ENCODE results near the gene ATF6. TPM values are rescaled to one million over a fixed set of nuclear protein-coding genes. Genes with fewer than 3 reads are reported as not detected.
A peak's percentile ranks its signal among the peaks of the same experiment; 100 is the strongest.
"Not testable (repeated sequence)": the region's sequence is repeated elsewhere in the genome, so short reads cannot be mapped to it uniquely, and the experiment has no call there.

Gene ATF6
- total and polyA plus RNA-seq, 3 donors from 2014 or later: 22.6 to 38.2 (median 38.0) TPM

DNA sequence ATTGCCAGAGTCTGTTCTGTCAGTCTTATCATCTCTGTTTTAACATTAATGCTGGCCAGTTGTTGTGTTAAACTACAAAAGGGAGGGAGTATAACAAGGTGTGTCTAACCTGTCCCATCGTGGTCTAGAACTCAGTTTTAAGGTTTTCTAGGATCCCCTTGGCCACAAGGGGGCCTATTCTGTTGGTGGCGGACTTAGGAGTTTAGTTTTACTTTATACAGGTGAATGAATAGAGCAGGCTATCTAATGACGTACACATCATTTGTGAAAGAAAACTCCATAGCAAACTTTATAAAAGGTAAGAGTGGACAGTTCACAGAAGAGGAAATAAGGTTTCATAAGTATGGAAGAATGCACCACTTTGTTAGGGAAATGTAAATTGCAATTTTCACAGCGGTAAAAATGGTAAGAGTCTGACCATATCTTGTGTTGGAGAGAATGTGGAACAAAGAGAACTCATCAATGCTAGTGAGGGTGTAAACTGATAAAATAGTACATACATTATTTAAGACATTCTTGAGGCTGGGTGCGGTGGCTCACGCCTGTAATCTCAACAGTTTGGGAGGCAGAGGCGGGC is 2.5 kb upstream of the ATF6 start:
- Histone ChIP-seq H3K27me3 (no peaks in the 10 kb centered on the region), H3K9me3 (no peaks in the 10 kb centered on the region), H3K36me3 (ENCODE audit: low read depth, missing control alignments) (no peaks in the 10 kb centered on the region), H3K27ac (peak overlapping the region in 1 of 2 donors; percentile 18), H3K4me3 (no peak overlapping the region), H3K4me1 (peaks cover 11% of the 10 kb centered on the region)
- DNase-seq: no peak
- 76 to 81% methylated on average over 7 of the region's 7 CpGs for WGBS, 2 donors
- intact Hi-C loops (cut with DNase I; ENCODE audit: low total_unique reads): no loop called here
- TF ChIP-seq, protein P1, sequence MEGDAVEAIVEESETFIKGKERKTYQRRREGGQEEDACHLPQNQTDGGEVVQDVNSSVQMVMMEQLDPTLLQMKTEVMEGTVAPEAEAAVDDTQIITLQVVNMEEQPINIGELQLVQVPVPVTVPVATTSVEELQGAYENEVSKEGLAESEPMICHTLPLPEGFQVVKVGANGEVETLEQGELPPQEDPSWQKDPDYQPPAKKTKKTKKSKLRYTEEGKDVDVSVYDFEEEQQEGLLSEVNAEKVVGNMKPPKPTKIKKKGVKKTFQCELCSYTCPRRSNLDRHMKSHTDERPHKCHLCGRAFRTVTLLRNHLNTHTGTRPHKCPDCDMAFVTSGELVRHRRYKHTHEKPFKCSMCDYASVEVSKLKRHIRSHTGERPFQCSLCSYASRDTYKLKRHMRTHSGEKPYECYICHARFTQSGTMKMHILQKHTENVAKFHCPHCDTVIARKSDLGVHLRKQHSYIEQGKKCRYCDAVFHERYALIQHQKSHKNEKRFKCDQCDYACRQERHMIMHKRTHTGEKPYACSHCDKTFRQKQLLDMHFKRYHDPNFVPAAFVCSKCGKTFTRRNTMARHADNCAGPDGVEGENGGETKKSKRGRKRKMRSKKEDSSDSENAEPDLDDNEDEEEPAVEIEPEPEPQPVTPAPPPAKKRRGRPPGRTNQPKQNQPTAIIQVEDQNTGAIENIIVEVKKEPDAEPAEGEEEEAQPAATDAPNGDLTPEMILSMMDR (IDR thresholded peaks at IDR 0.05): peak in 1 of 3 experiments; percentile 42
- no peak for TF ChIP-seq POLR2A (IDR thresholded peaks at IDR 0.05)

DNA sequence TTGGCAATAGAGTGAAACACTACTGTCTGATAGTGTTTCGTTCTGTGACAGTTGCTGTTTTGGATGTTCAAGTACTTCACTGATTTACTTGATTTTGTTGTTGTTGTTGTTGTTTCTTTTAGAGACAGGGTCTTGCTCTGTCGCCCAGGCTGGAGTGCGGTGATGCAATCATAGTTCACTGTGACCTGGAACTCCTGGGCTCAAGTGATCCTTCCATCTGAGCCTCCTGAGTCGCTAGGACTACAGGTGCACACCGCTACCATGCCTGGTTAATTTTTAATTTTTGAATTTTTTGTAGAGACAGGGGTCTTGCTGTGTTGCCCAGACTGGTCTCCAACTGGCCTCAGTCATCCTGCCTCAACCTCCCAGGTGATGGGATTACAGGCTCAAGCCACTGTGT is 2.3 kb downstream of the ATF6 start:
- H3K4me1 ChIP-seq: peaks cover 11% of the 10 kb centered on the region
- 73 to 80% methylated on average over 5 of the region's 5 CpGs for WGBS, 2 donors

DNA sequence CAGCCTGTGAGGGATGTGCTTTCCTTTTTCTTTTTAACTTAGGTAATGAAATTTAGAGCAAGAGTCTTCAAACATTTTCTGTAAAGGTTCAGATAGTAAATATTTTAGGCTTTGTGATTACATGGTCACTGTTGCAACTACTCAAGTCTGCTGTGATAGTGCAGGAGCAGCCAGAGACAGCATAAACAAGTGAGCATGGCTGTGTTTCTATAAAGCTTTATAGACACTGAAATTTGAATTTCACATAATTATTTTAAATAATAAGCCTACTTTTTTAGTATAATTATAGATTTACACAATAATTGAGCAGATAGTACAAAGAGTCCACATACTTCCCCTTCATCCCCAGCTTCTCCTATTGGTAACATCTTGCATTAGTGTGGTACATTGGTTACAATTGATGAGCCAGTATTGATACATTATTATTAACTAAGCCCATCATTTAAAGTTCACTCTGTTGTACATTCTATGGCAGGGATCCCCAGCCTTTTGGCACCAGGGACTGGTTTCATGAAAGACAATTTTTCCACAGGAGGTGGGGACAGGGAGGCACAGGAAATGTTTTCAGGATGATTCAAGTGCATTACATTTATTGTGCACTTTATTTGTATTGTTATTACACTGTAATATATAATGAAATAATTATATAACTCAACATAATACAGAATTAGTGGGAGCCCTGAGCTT is 3.0 kb downstream of the ATF6 start:
- Histone ChIP-seq H3K9me3 (no peaks in the 10 kb centered on the region), H3K36me3 (ENCODE audit: low read depth, missing control alignments) (no peaks in the 10 kb centered on the region), H3K4me1 (peaks cover 11% of the 10 kb centered on the region), H3K4me3 (no peak overlapping the region), H3K27ac (no peak overlapping the region), H3K27me3 (no peaks in the 10 kb centered on the region)
- no peak for TF ChIP-seq POLR2A (IDR thresholded peaks at IDR 0.05)
- TF ChIP-seq, protein P1 (IDR thresholded peaks at IDR 0.05): no peak
- no peak for DNase-seq
- intact Hi-C loops (cut with DNase I; ENCODE audit: low total_unique reads): no loop called here

More for the DNA sequence above, 2.3 kb downstream of the ATF6 start:
- intact Hi-C loops (cut with DNase I; ENCODE audit: low total_unique reads): no loop called here
- Histone ChIP-seq H3K9me3 (no peaks in the 10 kb centered on the region), H3K27ac (no peak overlapping the region), H3K27me3 (no peaks in the 10 kb centered on the region), H3K4me3 (no peak overlapping the region), H3K36me3 (ENCODE audit: low read depth, missing control alignments) (no peaks in the 10 kb centered on the region)
- no peak for TF ChIP-seq POLR2A (IDR thresholded peaks at IDR 0.05)
- TF ChIP-seq, protein P1 (IDR thresholded peaks at IDR 0.05): no peak
- no peak for DNase-seq

DNA sequence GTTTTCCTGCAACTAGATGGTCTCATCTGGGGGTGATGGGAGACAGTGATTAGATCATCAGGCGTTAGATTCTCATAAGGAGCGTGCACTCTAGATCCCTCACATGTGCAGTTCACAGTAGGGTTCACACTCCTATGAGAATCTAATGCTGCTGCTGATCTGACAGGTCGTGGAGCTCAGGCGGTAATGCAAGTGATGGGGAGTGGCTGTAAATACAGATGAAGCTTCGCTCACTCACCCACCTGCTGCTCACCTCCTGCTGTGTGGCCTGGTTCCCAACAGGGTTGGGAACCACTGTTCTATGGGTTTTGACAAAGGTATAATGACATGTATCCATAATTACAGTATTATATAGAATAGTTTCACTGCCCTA is 3.5 kb downstream of the ATF6 start:
- WGBS, 2 donors: 76 to 86% methylated on average over 5 of the region's 5 CpGs
- H3K27me3 ChIP-seq; H3K9me3 ChIP-seq; H3K27ac ChIP-seq; DNase-seq; H3K36me3 ChIP-seq (ENCODE audit: low read depth, missing control alignments); intact Hi-C loops (cut with DNase I; ENCODE audit: low total_unique reads); H3K4me3 ChIP-seq: not testable (repeated sequence)
- peaks cover 11% of the 10 kb centered on the region for H3K4me1 ChIP-seq

DNA sequence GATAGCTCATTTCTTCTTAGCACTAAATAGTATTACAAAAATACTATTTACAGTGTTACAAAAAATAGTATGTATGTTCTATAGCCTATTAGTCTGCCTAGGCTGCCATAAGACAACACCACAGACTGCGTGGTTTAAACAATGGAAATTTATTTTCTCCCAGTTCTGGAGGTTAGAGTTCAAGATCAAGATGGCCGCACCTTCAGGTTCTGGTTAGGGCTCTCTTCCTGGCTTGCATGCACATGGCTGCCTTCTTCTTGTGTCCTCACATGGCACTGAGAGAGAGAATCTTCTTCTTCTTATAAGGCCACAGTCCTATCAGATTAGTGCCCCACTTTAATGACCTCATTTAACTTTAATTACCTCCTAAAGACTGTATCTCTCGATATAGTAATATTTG is 4.1 kb downstream of the ATF6 start:
- peaks cover 11% of the 10 kb centered on the region for H3K4me1 ChIP-seq
- TF ChIP-seq POLR2A (IDR thresholded peaks at IDR 0.05): no peak
- TF ChIP-seq, protein P1 (IDR thresholded peaks at IDR 0.05): no peak
- no peaks in the 10 kb centered on the region for H3K27me3 ChIP-seq
- DNase-seq: no peak
- intact Hi-C loops (cut with DNase I; ENCODE audit: low total_unique reads): no loop called here
- H3K4me3 ChIP-seq: no peak overlapping the region
- 89 to 92% methylated on average over 3 of the region's 3 CpGs for WGBS, 2 donors
- no peaks in the 10 kb centered on the region for H3K36me3 ChIP-seq (ENCODE audit: low read depth, missing control alignments)
- no peak overlapping the region for H3K27ac ChIP-seq
- H3K9me3 ChIP-seq: no peaks in the 10 kb centered on the region

All from testis (tissue), 3 donors.